ENCODE measurements around the gene C11orf68. TPM values are rescaled to one million over a fixed set of nuclear protein-coding genes. Genes with fewer than 3 reads are reported as not detected.

C11orf68 gene
- total and polyA plus RNA-seq, 2 of the 8 experiments (the other 6 are each of a cell fraction or from before 2014, with no cell fraction given): 24.0 to 51.2 TPM

- no peak for TF ChIP-seq ATF2 (IDR thresholded peaks at IDR 0.05; ENCODE audit: low read length)
- TF ChIP-seq BRCA1 (IDR thresholded peaks at IDR 0.05; ENCODE audit: low read depth, low read length): no peak
- TF ChIP-seq SP2 (IDR thresholded peaks at IDR 0.05; ENCODE audit: low read length): no peak
- TF ChIP-seq SRF (IDR thresholded peaks at IDR 0.05; ENCODE audit: low read depth, low read length): no peak
- no peak for TF ChIP-seq CHD7 (IDR thresholded peaks at IDR 0.05; ENCODE audit: insufficient replicate concordance, low read length)
- no peak for TF ChIP-seq RFX5 (IDR thresholded peaks at IDR 0.05; ENCODE audit: borderline replicate concordance, low read depth, low read length)
- TF ChIP-seq RAD21 (IDR thresholded peaks at IDR 0.05 in 1 of 2, conservative IDR thresholded peaks at IDR 0.05 in 1 of 2; ENCODE audit: low read depth in 2 of 2, low read length in 2 of 2): no peak
Observed at GRCh38 chr11:65882120-65883057, 36.5 kb downstream of the C11orf68 start (continued).
